PFSK-1 (cell line): ENCODE results near the gene ADAM33.

Experiments
- FOXP2 ChIP-seq: optimal IDR thresholded peaks from 2 replicates; pipeline ENCODE3; 2011; ENCODE audit warnings: borderline replicate concordance, control low read depth, inconsistent platforms; ENCODE audit not compliant: insufficient read depth; ENCODE audit errors: extremely low read length, extremely low read depth
- POLR2AphosphoS5 ChIP-seq: IDR thresholded peaks from 2 replicates; pipeline ENCODE4 v1.6.1; 2012; ENCODE audit warnings: low read depth, mild to moderate bottlenecking, control low read depth, low read length, moderate library complexity
- SIN3A ChIP-seq: IDR thresholded peaks from 2 replicates; pipeline ENCODE4 v1.6.1; 2012; ENCODE audit warnings: mild to moderate bottlenecking, low read length, moderate library complexity, borderline replicate concordance; ENCODE audit not compliant: insufficient read depth
- TAF1 ChIP-seq: IDR thresholded peaks from 2 replicates; pipeline ENCODE4 v1.6.1; 2012; ENCODE audit warnings: low read length, control low read depth, borderline replicate concordance; ENCODE audit not compliant: insufficient read depth
- TF ChIP-seq, protein P1 (sequence below), 2 experiments: IDR thresholded peaks; 2 replicates each; pipeline versions ENCODE4 v1.6.1 to v1.8.0; 2011 to 2012; ENCODE audit warnings: low read depth in 2 of 2, low read length in 2 of 2, control low read depth in 1 of 2, inconsistent platforms in 1 of 2, mild to moderate bottlenecking in 1 of 2, moderate library complexity in 1 of 2; ENCODE audit not compliant: insufficient read depth in 1 of 2

Gene ADAM33

DNA sequence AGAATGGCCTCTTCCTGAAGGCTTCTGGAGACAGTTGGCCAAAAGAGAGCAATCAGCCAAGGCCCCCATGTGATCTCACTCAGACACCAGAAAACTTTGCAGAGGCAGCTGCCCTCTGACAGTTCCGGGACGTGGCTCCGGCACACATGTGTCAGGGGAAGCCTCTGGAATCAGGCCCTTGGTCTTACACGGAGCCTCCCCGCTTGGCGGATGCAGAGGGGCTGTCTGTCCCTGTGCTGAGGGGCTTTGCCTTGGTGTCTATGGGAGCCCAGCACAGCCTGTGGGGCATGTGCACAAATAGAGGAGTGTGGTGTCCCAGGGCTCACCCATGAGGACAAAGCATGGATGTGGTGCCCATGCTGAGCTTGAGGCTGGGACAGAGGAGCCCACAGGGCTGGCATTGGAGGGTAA lies 16.8 kb upstream of the ADAM33 start:
- TF ChIP-seq SIN3A (no peak), POLR2AphosphoS5 (no peak), FOXP2 (no peak)

DNA sequence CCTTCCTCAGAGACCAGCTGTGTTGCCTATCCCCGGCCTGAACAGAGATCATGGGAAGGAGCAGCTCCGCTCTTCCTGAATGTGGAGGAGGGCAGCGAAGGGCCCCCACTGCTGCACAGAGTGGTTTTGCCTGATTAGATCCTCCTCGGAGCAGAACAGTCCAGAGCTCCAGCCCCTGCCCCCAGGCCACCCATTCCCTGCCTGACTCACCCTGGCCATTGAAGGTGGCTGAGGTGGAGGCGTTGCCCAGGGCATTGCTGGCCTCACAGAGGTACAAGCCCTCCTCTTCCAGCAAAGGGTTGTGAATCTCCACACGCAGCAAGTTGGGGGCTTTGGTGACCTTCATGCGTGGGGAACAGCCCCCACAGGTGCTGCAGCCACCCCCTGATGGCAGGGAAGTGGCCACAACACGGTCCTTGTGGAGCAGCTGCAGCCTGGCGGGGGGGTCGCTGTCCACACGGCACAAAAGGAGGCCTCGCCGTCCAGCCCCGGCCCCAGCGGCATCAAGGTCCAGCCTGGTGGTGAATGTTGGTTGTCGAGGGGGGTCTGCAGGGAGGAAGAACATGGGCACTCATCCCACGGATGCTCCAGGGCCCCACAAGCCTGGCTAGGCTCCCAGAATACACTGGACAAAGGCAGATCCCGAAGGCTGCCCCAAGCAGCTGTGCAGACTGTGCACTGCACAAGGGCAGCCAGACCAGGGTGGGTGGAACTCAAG lies 15.9 kb upstream of the ADAM33 start:
- no peak for TF ChIP-seq FOXP2
- TF ChIP-seq TAF1, result no peak
- no peak for TF ChIP-seq POLR2AphosphoS5
- TF ChIP-seq SIN3A, result no peak
- TF ChIP-seq, protein P1, sequence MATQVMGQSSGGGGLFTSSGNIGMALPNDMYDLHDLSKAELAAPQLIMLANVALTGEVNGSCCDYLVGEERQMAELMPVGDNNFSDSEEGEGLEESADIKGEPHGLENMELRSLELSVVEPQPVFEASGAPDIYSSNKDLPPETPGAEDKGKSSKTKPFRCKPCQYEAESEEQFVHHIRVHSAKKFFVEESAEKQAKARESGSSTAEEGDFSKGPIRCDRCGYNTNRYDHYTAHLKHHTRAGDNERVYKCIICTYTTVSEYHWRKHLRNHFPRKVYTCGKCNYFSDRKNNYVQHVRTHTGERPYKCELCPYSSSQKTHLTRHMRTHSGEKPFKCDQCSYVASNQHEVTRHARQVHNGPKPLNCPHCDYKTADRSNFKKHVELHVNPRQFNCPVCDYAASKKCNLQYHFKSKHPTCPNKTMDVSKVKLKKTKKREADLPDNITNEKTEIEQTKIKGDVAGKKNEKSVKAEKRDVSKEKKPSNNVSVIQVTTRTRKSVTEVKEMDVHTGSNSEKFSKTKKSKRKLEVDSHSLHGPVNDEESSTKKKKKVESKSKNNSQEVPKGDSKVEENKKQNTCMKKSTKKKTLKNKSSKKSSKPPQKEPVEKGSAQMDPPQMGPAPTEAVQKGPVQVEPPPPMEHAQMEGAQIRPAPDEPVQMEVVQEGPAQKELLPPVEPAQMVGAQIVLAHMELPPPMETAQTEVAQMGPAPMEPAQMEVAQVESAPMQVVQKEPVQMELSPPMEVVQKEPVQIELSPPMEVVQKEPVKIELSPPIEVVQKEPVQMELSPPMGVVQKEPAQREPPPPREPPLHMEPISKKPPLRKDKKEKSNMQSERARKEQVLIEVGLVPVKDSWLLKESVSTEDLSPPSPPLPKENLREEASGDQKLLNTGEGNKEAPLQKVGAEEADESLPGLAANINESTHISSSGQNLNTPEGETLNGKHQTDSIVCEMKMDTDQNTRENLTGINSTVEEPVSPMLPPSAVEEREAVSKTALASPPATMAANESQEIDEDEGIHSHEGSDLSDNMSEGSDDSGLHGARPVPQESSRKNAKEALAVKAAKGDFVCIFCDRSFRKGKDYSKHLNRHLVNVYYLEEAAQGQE (IDR thresholded peaks at IDR 0.05; ENCODE audit: insufficient read depth in 1 of 2, low read depth in 2 of 2, low read length in 2 of 2), result no peak

DNA sequence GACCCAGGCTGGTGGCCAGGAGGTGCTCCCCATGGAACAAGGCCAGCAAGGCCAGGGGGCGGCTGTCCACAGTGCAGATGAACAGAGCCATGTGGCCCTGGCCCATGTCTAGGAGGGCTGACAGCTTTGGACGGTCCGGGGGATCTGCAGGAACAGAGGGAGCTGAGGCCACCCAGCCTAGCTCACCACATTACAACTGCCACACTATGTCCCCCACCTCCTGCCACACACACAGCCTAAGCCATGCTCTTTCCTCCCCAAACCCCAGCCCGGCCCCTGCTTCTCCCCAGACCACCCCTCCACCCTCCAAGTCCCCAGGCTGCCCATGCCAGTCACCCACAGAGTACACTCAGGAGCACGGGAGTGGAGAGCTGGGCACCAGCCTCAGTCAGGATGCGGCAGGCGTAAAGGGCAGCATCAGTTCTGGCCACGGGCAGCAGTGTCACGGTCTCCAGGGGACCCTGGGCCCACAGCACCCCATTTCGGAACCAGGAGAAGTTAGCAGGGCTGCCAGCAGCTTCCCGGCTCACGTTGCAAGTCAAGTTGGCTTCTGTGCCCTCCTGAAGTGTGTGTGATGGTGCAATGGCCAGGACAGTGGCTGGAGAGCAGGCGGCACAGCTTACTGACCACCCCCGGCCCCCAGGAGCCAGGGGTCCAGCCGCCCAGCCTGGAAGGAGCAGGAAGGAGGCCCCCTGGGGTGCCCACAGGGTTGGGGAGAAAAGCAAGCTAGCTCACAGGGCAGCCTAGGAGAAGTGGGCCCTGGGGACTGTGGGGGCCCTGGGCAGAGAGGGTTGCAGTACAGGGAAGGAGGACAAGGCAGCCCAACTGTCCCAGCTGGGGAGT lies 15.2 kb upstream of the ADAM33 start:
- TF ChIP-seq, protein P1 (IDR thresholded peaks at IDR 0.05; ENCODE audit: insufficient read depth in 1 of 2, low read depth in 2 of 2, low read length in 2 of 2), result no peak
- no peak for TF ChIP-seq POLR2AphosphoS5
- TF ChIP-seq SIN3A, result no peak
- TF ChIP-seq TAF1, result no peak
- no peak for TF ChIP-seq FOXP2

DNA sequence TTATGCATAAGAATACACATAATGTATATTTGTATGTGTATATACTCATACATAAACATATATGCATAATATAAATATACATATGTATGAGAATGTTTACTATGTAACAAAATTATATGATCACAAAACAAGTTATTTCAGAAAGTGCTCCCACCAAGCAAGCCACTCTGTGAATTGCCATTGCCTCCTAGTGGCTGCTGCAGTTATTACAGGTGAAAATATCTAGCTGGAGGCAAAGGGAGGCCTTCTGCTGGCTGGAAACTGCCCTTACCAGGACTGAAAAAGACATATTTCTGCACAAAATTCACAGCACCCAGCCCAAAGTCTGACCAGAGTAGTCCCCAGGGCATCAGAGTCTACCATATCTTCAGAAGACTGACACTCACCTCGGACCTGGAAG lies 14.4 kb upstream of the ADAM33 start:
- TF ChIP-seq SIN3A (no peak), POLR2AphosphoS5 (no peak), FOXP2 (no peak), TAF1 (no peak)
- TF ChIP-seq, protein P1 (IDR thresholded peaks at IDR 0.05; ENCODE audit: insufficient read depth in 1 of 2, low read depth in 2 of 2, low read length in 2 of 2), result no peak

DNA sequence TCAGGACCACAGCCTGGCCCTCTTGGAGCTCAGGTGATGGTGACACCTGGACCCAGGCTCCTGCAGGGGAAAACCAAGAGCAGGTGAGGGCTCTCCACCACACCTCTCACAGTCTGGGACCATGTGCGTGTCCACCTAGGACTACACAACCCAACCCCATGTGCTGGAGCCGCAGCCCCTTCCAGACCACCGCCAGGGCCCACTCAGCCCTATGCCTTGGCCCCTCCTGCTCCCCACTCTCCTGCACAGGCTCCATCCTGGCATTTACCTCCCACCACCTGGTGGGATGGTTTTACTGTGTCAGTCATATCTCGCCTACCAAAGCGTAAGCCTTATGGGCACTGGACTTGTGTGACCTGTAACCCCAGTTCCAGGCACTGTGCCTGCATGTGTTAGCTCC lies 13.1 kb upstream of the ADAM33 start:
- TF ChIP-seq, protein P1 (IDR thresholded peaks at IDR 0.05; ENCODE audit: insufficient read depth in 1 of 2, low read depth in 2 of 2, low read length in 2 of 2), result no peak
- TF ChIP-seq TAF1, result no peak
- TF ChIP-seq FOXP2, result no peak
- TF ChIP-seq POLR2AphosphoS5, result no peak
- no peak for TF ChIP-seq SIN3A
